Measurements from ENCODE around the gene WRAP73.
"Not testable (repeated sequence)": the region's sequence is repeated elsewhere in the genome, so short reads cannot be mapped to it uniquely, and the experiment has no call there.

WRAP73 gene

DNA sequence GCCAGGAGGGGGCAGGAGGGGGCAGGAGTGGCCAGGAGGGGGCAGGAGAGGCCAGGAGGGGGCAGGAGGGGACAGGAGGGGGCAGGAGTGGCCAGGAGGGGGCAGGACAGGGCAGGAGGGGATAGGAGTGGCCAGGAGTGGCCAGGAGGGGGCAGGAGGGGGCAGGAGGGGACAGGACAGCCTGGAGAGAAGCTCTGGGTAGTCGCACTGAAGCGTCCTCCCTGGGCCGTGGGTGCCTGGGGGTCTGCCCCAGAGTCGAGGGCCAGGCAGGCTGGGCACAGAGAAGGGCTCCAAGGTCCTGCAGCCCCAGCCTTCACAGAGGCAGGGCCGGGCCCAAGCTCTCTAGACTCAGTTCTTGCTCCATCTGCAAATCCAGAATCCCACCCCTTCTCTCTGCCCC is 61.5 kb downstream of the WRAP73 start:
- no peak overlapping the region for H3K4me3 ChIP-seq (ENCODE audit: insufficient read depth, low read length, poor library complexity, severe bottlenecking)
- TF ChIP-seq, protein P1, sequence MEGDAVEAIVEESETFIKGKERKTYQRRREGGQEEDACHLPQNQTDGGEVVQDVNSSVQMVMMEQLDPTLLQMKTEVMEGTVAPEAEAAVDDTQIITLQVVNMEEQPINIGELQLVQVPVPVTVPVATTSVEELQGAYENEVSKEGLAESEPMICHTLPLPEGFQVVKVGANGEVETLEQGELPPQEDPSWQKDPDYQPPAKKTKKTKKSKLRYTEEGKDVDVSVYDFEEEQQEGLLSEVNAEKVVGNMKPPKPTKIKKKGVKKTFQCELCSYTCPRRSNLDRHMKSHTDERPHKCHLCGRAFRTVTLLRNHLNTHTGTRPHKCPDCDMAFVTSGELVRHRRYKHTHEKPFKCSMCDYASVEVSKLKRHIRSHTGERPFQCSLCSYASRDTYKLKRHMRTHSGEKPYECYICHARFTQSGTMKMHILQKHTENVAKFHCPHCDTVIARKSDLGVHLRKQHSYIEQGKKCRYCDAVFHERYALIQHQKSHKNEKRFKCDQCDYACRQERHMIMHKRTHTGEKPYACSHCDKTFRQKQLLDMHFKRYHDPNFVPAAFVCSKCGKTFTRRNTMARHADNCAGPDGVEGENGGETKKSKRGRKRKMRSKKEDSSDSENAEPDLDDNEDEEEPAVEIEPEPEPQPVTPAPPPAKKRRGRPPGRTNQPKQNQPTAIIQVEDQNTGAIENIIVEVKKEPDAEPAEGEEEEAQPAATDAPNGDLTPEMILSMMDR (IDR thresholded peaks at IDR 0.05; ENCODE audit: insufficient read depth, low read length, poor library complexity, severe bottlenecking): no peak
- no peak for TF ChIP-seq EZH2phosphoT487 (conservative IDR thresholded peaks at IDR 0.05; ENCODE audit: low read length)
- no peaks in the 10 kb centered on the region for H3K36me3 ChIP-seq (ENCODE audit: low read length)
- no peak overlapping the region for H3K4me2 ChIP-seq (ENCODE audit: low read depth, low read length, poor library complexity, severe bottlenecking)
- H3K9me2 ChIP-seq (replicated peaks; ENCODE audit: insufficient read depth, low read length): no peaks in the 10 kb centered on the region
- no peaks in the 10 kb centered on the region for H3K27me3 ChIP-seq (ENCODE audit: low read length)
- no peak overlapping the region for H3K9ac ChIP-seq (ENCODE audit: low read length)
- no peak overlapping the region for H2AFZ ChIP-seq (ENCODE audit: low read depth, low read length, severe bottlenecking)
- no peak overlapping the region for H3K27ac ChIP-seq (ENCODE audit: low read depth, low read length)
- no peaks in the 10 kb centered on the region for H3K79me2 ChIP-seq (ENCODE audit: insufficient read depth, low read length)
- no peaks in the 10 kb centered on the region for H3F3A ChIP-seq (ENCODE audit: insufficient read depth)
- no peaks in the 10 kb centered on the region for H4K20me1 ChIP-seq (ENCODE audit: low read depth, low read length)
- no peaks in the 10 kb centered on the region for H3K9me3 ChIP-seq (ENCODE audit: insufficient read depth, low read length)

DNA sequence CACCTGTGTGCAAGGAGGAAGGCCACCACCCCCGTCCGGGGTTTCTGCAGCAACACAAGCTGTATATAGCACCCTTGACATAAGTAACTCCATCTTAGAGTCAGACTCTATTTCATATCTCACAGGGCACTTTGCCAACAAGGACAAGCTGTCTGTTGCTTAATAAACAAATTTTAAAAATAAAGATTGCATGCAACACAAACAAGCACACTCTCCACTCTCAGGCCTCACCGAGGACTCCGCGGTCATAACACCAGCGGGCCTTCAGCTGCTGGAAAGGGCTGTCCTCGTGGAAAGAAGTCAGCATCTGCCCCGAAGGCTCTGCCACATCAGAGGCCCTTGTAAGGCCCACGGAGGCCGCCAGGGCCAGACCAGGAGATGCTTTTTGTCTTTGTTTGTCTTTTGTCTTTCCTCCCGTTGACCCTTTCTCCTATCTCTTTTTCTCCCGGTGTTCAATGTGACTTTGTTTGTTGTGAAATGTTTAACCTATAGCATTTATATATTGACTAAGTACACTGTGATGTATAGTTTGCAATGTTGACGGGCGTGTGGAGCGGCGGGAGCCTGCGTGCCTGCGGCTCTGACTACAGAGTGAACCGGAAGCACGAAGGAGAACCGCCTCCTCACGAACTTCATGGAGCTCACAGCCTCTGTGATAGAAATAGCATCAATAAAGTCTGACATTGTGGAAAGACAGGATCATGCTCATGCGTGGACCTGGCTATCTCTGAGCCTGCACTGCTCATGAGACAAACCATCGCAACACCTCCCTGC is 62.7 kb downstream of the WRAP73 start:
- no peak overlapping the region for H3K9ac ChIP-seq (ENCODE audit: low read length)
- H4K20me1 ChIP-seq (ENCODE audit: low read depth, low read length): no peaks in the 10 kb centered on the region
- H3K4me2 ChIP-seq (ENCODE audit: low read depth, low read length, poor library complexity, severe bottlenecking): no peak overlapping the region
- no peaks in the 10 kb centered on the region for H3K79me2 ChIP-seq (ENCODE audit: insufficient read depth, low read length)
- H3K9me3 ChIP-seq (ENCODE audit: insufficient read depth, low read length): no peaks in the 10 kb centered on the region
- H3K27me3 ChIP-seq (ENCODE audit: low read length): no peaks in the 10 kb centered on the region
- TF ChIP-seq EZH2phosphoT487 (conservative IDR thresholded peaks at IDR 0.05; ENCODE audit: low read length): no peak
- TF ChIP-seq, protein P1 (IDR thresholded peaks at IDR 0.05; ENCODE audit: insufficient read depth, low read length, poor library complexity, severe bottlenecking): no peak
- no peak overlapping the region for H2AFZ ChIP-seq (ENCODE audit: low read depth, low read length, severe bottlenecking)
- no peaks in the 10 kb centered on the region for H3F3A ChIP-seq (ENCODE audit: insufficient read depth)
- H3K9me2 ChIP-seq (replicated peaks; ENCODE audit: insufficient read depth, low read length): no peaks in the 10 kb centered on the region
- no peak overlapping the region for H3K4me3 ChIP-seq (ENCODE audit: insufficient read depth, low read length, poor library complexity, severe bottlenecking)
- H3K36me3 ChIP-seq (ENCODE audit: low read length): no peaks in the 10 kb centered on the region
- H3K27ac ChIP-seq (ENCODE audit: low read depth, low read length): no peak overlapping the region

DNA sequence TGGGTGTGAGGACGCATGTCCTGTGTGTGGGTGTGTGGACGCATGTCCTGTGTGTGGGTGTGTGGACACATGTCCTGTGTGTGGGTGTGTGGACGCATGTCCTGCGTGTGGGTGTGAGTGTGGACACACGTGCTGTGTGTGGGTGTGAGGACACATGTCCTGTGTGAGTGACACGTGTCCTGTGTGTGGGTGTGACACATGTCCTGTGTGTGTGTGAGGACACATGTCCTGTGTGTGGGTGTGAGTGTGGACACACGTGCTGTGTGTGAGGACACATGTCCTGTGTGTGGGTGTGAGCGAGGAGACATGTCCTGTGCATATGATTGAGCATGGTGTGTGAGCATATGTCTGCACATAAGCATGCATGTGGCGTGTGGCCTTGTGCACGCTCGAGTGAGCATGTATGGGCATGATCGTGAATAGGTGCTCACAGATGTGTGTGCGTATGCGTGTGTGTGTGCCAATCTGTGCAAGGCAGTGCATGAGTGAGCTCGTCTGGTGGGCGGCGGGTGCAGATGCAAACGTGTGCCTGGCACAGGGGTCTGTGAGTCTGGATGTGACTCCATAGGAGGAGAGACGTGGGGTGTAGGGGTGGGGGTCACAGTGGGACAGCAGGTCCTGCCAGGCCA is 63.8 kb downstream of the WRAP73 start:
- Histone ChIP-seq H3F3A (ENCODE audit: insufficient read depth) (no peaks in the 10 kb centered on the region), H3K9ac (ENCODE audit: low read length) (no peak overlapping the region), H3K9me2 (replicated peaks; ENCODE audit: insufficient read depth, low read length) (no peaks in the 10 kb centered on the region), H3K27ac (ENCODE audit: low read depth, low read length) (no peak overlapping the region), H3K36me3 (ENCODE audit: low read length) (no peaks in the 10 kb centered on the region), H4K20me1 (ENCODE audit: low read depth, low read length) (no peaks in the 10 kb centered on the region), H3K9me3 (ENCODE audit: insufficient read depth, low read length) (no peaks in the 10 kb centered on the region), H3K27me3 (ENCODE audit: low read length) (no peaks in the 10 kb centered on the region), H3K79me2 (ENCODE audit: insufficient read depth, low read length) (no peaks in the 10 kb centered on the region), H2AFZ (ENCODE audit: low read depth, low read length, severe bottlenecking) (no peak overlapping the region), H3K4me3 (ENCODE audit: insufficient read depth, low read length, poor library complexity, severe bottlenecking) (no peak overlapping the region), H3K4me2 (ENCODE audit: low read depth, low read length, poor library complexity, severe bottlenecking) (no peak overlapping the region)
- TF ChIP-seq, protein P1 (IDR thresholded peaks at IDR 0.05; ENCODE audit: insufficient read depth, low read length, poor library complexity, severe bottlenecking): no peak
- TF ChIP-seq EZH2phosphoT487 (conservative IDR thresholded peaks at IDR 0.05; ENCODE audit: low read length): no peak

DNA sequence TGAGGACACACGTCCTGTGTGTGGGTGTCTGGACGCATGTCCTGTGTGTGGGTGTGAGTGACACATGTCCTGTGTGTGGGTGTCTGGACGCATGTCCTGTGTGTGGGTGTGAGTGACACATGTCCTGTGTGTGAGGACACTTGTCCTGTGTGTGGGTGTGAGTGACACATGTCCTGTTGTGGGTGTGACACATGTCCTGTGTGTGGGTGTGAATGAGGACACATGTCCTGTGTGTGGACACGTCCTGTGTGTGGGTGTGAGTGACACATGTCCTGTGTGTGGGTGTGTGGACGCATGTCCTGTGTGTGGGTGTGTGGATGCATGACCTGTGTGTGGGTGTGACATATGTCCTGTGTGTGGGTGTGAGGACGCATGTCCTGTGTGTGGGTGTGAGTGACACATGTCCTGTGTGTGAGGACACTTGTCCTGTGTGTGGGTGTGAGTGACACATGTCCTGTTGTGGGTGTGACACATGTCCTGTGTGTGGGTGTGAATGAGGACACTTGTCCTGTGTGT is 64.5 kb downstream of the WRAP73 start:
- H3F3A ChIP-seq (ENCODE audit: insufficient read depth); H3K36me3 ChIP-seq (ENCODE audit: low read length); H3K27me3 ChIP-seq (ENCODE audit: low read length): not testable (repeated sequence)

More for the DNA sequence above, 64.5 kb downstream of the WRAP73 start:
- not testable (repeated sequence) for H3K9me2 ChIP-seq (replicated peaks; ENCODE audit: insufficient read depth, low read length); H3K27ac ChIP-seq (ENCODE audit: low read depth, low read length); H3K4me2 ChIP-seq (ENCODE audit: low read depth, low read length, poor library complexity, severe bottlenecking); H3K9ac ChIP-seq (ENCODE audit: low read length); H3K79me2 ChIP-seq (ENCODE audit: insufficient read depth, low read length); H4K20me1 ChIP-seq (ENCODE audit: low read depth, low read length); H2AFZ ChIP-seq (ENCODE audit: low read depth, low read length, severe bottlenecking); H3K9me3 ChIP-seq (ENCODE audit: insufficient read depth, low read length); H3K4me3 ChIP-seq (ENCODE audit: insufficient read depth, low read length, poor library complexity, severe bottlenecking)
